Thymus (tissue), 11 donors: Measurements from ENCODE around the gene GAK. TPM values are rescaled to one million over a fixed set of nuclear protein-coding genes. Genes with fewer than 3 reads are reported as not detected.

Experiments used
- DNase-seq, 9 donors: peaks; one replicate each; pipeline ENCODE4 v3.0.0-alpha.2; 2013; ENCODE audit warnings: low spot score in 9 of 9, low read depth in 6 of 9, missing footprints in 1 of 9
- H3K27ac ChIP-seq, 2 donors: one replicate each; pipeline ENCODE4 v1.5.1; 2013; ENCODE audit warnings: control low read depth in 1 of 2, low read depth in 1 of 2, low read length in 1 of 2, mild to moderate bottlenecking in 1 of 2, moderate library complexity in 1 of 2
- H3K27me3 ChIP-seq, 2 donors: one replicate each; pipeline ENCODE4 v1.5.1; 2013; ENCODE audit warnings: low read length in 1 of 2; ENCODE audit not compliant: control insufficient read depth in 2 of 2, insufficient read depth in 1 of 2
- H3K36me3 ChIP-seq, 2 donors: one replicate each; pipeline ENCODE4 v1.5.1; 2013; ENCODE audit warnings: low read length in 1 of 2, mild to moderate bottlenecking in 1 of 2, moderate library complexity in 1 of 2; ENCODE audit not compliant: control insufficient read depth in 2 of 2, insufficient read depth in 2 of 2
- H3K4me1 ChIP-seq, 2 donors: one replicate each; pipeline ENCODE4 v1.5.1; 2013; ENCODE audit warnings: low read length in 2 of 2; ENCODE audit not compliant: control insufficient read depth in 2 of 2, insufficient read depth in 2 of 2
- H3K4me3 ChIP-seq, 2 donors: one replicate each; pipeline ENCODE4 v1.5.1; 2013; ENCODE audit warnings: low read length in 2 of 2, control low read depth in 1 of 2, mild to moderate bottlenecking in 1 of 2
- H3K9me3 ChIP-seq, 2 donors: one replicate each; pipeline ENCODE4 v1.5.1; 2013; ENCODE audit warnings: low read length in 1 of 2, mild to moderate bottlenecking in 1 of 2; ENCODE audit not compliant: control insufficient read depth in 2 of 2, insufficient read depth in 1 of 2
- WGBS: extraction: QIAGEN DNeasy Blood & Tissue Kit; methylation state at CpG from one replicate; pipeline ENCODE4 v1.1.7; 2013; 5-methylcytosine and 5-hydroxymethylcytosine counted together
- polyA plus RNA-seq: library from polyadenylated mRNA; stranded (reverse); fragments of 200-250 nt; gene quantifications from one replicate; pipeline ENCODE4 v1.2.3, GENCODE V29; 2013
- total RNA-seq: library from RNA; stranded (reverse); fragments of 120-200 nt; gene quantifications from one replicate; pipeline ENCODE4 v1.2.4, GENCODE V29; 2013
- donor health status: healthy.

The GAK gene
- total and polyA plus RNA-seq, 2 donors: 47.5 to 230 TPM

DNA sequence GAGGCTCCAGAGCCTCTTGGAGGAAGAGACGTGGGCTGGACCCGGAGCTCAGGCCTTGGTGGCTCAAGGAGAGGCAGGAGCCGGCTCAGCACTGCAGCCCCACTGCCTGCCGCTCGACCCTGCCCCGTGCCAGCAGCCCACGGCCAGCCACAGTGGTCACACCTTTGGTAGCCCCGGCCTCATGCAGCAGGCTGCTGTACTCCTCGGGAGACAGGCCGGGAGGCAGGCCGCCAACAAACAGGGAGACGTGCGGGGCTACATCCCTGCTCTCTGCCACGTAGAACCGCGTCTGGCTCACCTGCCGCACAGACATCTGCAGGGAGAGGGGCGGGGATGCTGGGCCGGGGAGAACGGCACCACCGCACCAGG lies 33.6 kb upstream of the GAK start:
- 97% methylated on average over 21 of the region's 21 CpGs for WGBS
- no peak overlapping the region for H3K4me3 ChIP-seq
- H3K9me3 ChIP-seq: no peaks in the 10 kb centered on the region
- DNase-seq: no peak
- peaks cover 0 to 30% of the 10 kb centered on the region in 2 donors for H3K27me3 ChIP-seq
- H3K27ac ChIP-seq: no peak overlapping the region
- H3K36me3 ChIP-seq: peaks cover 8 to 58% of the 10 kb centered on the region in 2 donors
- no peaks in the 10 kb centered on the region for H3K4me1 ChIP-seq

GRCh38 chr4:965048-965765 lies 33.1 kb upstream of the GAK start:
- peaks cover 8 to 63% of the 10 kb centered on the region in 2 donors for H3K36me3 ChIP-seq
- H3K4me1 ChIP-seq: no peaks in the 10 kb centered on the region
- no peak overlapping the region for H3K4me3 ChIP-seq
- no peak for DNase-seq
- H3K27ac ChIP-seq: no peak overlapping the region
- WGBS: 97% methylated on average over 26 of the region's 26 CpGs
- H3K9me3 ChIP-seq: no peaks in the 10 kb centered on the region
- peaks cover 0 to 29% of the 10 kb centered on the region in 2 donors for H3K27me3 ChIP-seq

DNA sequence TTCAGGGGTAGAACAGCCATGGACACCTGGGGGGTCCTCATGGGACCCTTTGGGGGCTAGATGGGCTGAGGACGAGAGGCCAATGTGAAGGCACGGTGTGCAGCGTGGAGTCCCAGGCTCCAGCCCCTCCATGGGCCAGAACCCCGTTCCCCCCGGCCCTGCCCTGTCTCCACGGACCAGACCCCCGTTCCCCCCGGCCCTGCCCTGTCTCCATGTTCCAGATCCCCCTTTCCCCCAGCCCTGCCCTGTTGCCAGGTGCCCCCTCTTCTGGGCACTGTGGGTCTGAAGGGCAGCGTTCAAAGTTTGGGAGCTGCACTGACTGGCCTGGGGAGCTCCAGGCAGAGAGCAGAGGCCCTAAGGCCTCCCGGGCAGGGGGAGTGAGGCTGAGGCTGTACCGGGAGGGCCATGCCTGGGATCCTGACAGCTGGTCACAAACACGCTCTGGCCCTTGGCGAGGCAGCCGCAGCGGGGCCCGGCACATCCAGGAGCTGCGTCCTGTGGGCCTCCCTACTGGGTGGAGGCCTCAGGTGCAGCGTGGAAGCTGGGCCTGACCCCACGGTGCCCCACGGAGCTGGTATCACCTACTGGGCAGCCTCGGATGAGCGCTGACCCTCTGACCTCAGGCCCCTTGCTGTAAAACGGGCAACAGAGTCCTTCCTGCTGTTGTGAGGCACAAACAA lies 32.4 kb upstream of the GAK start:
- peaks cover 8 to 71% of the 10 kb centered on the region in 2 donors for H3K36me3 ChIP-seq
- H3K9me3 ChIP-seq: no peaks in the 10 kb centered on the region
- H3K27ac ChIP-seq: no peak overlapping the region
- WGBS: 98% methylated on average over 23 of the region's 23 CpGs
- H3K27me3 ChIP-seq: peaks cover 0 to 29% of the 10 kb centered on the region in 2 donors
- H3K4me1 ChIP-seq: no peaks in the 10 kb centered on the region
- no peak for DNase-seq
- no peak overlapping the region for H3K4me3 ChIP-seq

- Histone ChIP-seq H3K36me3 (peaks cover 8 to 80% of the 10 kb centered on the region in 2 donors), H3K4me3 (no peak overlapping the region), H3K27me3 (peaks cover 0 to 20% of the 10 kb centered on the region in 2 donors), H3K9me3 (no peaks in the 10 kb centered on the region), H3K4me1 (no peaks in the 10 kb centered on the region), H3K27ac (no peak overlapping the region)
- 98% methylated on average over 39 of the region's 39 CpGs for WGBS
- DNase-seq: no peak
Observed at GRCh38 chr4:963276-964225, 31.4 kb upstream of the GAK start.

DNA sequence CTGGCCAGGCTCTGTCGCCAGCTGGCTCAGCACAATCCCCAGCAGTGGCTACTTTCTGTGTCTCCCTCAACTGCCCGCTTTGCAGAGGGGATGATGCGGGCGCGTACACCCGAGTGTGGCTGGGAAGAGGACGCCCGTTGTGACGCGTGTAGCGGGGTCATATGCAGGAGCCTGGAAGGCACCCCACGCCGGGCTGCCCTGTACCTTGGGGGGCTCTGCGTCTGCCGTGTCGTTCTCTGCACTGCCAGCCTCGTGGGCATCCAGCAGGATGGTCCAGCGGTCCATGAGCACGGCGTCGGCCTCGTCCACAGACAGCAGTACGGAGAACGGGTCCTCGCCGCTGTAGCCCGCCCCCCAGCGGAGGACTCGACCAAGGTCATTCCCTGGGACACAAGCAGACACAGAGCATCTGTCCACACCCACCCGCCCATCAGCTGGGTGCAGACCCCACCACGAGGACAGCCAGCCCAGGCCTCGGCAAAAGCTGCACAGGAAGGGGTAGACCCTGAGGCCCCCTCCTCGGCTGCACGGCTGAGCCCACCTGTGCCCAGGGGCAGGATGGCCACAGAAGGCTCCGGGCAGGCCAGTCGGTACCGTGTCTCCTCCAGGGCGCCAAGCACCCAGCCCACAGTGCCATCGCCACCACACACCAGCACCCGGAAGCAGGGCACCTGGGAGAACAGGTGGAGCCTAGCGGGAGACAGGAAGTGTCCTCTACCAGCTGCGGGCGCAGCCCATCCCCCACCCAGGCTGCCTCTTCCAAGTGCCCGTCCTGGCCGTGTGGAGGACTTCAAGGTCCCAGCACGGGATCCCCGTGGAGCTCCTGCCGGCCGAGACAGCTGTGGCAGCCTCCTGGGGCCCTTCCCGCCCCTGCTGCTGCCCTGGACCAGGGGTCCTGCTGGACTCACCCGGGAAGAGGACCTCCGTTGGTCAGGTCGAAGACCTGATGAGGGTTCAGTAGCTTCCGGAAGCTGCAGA lies 30.4 kb upstream of the GAK start:
- H3K36me3 ChIP-seq: peaks cover 8 to 88% of the 10 kb centered on the region in 2 donors
- H3K27me3 ChIP-seq: peaks cover 0 to 10% of the 10 kb centered on the region in 2 donors
- H3K4me1 ChIP-seq: no peaks in the 10 kb centered on the region
- no peak for DNase-seq
- no peak overlapping the region for H3K4me3 ChIP-seq
- no peaks in the 10 kb centered on the region for H3K9me3 ChIP-seq
- 96% methylated on average over 54 of the region's 54 CpGs for WGBS
- H3K27ac ChIP-seq: no peak overlapping the region

GRCh38 chr4:961351-962230 lies 29.5 kb upstream of the GAK start:
- H3K27ac ChIP-seq: no peak overlapping the region
- H3K27me3 ChIP-seq: peaks cover 0 to under 1% of the 10 kb centered on the region in 2 donors
- H3K36me3 ChIP-seq: peaks cover 8 to 87% of the 10 kb centered on the region in 2 donors
- no peaks in the 10 kb centered on the region for H3K9me3 ChIP-seq
- DNase-seq: no peak
- WGBS: 97% methylated on average over 52 of the region's 52 CpGs
- H3K4me3 ChIP-seq: no peak overlapping the region
- H3K4me1 ChIP-seq: no peaks in the 10 kb centered on the region

GRCh38 chr4:960636-961350 lies 28.7 kb upstream of the GAK start:
- no peak overlapping the region for H3K4me3 ChIP-seq
- H3K4me1 ChIP-seq: no peaks in the 10 kb centered on the region
- H3K9me3 ChIP-seq: no peaks in the 10 kb centered on the region
- H3K36me3 ChIP-seq: peaks cover 8 to 80% of the 10 kb centered on the region in 2 donors
- 98% methylated on average over 35 of the region's 35 CpGs for WGBS
- DNase-seq: no peak
- no peak overlapping the region for H3K27ac ChIP-seq
- no peaks in the 10 kb centered on the region for H3K27me3 ChIP-seq
